HCEC 1CT (cell line): ENCODE data around the gene OBP2A.
"Not testable (repeated sequence)": the region's sequence is repeated elsewhere in the genome, so short reads cannot be mapped to it uniquely, and the experiment has no call there.

Experiments used
- DNase-seq: peaks from one replicate; pipeline ENCODE4 v3.0.0-alpha.2; 2017

The OBP2A gene, protein sequence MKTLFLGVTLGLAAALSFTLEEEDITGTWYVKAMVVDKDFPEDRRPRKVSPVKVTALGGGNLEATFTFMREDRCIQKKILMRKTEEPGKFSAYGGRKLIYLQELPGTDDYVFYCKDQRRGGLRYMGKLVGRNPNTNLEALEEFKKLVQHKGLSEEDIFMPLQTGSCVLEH

DNA sequence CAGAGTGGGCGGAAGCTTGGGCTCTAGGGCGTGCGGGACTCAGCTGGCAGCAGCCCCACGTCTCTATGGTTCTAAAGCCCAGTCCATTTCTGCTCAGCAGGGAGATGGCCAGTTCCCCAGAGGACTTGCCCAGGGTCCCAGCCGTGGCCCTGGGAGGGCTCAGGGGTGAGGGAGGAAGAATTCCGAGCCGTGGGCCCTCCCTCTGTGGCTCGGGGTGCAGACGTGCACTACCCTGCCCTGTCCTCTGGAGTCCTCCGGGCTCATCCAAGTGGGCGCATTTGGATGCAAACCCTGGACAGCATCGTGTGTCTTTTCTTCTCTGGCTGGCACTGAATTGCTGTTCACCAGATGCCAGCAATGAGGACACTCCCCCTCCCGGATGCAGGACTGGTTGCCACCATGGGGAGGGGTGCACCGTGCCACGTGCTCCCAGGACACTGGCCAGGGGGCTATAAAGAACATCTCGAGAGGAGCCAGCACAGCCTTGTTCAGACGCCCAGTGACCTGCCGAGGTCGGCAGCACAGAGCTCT, at the start of gene OBP2A:
TSS of gene OBP2A (plus strand) at position 481 of the 531 bp plus-strand sequence. CDS start 55 bp downstream, outside the sequence.
- DNase-seq = not testable (repeated sequence)

DNA sequence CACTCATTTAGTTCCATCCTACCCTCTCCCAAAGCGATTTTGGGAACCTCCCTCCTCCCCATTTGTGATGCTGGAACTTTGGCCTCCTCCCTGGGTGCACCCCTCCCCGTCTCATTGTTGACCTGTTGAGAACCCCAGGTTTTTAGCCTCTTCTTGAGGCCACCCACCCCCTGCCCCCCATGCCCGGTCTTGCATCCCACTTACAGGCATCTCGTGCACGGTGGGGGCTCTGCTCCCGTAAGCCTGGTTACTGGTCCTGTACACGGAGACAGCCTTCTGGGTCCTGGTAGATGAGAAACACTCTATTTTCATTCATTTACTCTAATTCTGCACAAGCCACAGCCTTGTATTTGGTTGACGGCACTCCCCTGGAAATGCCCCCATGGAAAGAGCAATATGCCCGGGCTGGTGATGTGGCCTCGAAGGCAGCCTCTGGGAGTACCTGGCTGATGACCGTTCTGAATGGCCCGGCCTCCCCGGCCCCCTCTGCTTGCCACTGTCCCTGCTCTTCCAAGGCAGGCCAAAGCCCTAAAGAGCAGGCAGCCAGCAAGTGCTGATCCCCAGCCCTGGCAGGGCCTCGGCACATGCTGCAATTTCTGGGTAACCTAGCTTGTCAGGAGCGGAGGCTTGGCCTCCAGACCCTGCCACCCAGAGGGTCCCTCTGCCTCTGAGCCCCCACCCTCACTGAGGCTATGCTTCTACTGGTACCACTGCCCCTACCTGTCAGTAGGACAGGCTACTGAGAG, 47.4 kb upstream of the OBP2A start:
- DNase-seq = no peak

DNA sequence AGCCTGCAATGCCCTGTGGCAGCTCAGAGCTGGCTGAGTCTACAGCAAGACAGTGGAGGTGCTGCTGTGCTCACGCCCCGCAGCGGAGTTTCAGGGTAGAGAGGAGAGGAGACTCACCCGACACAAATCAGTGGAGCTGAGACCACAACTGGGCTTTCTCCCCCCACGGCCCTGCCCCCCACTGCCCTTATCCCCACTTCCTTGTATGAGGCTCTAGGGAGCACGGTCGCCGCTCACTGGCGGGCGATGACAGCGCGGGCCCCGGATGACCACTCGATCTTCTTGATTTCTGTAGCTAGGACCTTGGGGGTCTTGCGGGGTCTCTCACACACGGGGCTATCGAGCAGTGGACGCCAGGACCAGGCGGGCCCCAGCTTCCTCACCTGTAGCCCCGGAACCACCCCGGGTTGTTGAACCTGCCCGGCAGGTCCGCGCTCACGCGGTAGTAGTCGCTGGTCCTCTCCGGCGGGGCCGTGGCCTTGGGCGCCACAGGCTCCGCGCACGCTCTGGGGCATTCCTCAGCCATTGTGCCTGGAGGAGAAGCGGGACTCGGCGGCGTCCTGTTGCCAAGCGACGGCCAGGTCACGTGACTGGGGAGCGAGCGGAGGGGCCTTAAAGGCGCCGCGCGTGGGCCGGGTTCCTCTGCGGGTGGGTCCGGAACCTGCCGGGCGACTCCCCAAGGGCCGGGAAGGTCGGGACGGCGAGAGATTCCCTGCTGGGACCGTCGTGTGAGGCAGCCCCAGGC, 46.4 kb upstream of the OBP2A start:
- peak; percentile 81 for DNase-seq

DNA sequence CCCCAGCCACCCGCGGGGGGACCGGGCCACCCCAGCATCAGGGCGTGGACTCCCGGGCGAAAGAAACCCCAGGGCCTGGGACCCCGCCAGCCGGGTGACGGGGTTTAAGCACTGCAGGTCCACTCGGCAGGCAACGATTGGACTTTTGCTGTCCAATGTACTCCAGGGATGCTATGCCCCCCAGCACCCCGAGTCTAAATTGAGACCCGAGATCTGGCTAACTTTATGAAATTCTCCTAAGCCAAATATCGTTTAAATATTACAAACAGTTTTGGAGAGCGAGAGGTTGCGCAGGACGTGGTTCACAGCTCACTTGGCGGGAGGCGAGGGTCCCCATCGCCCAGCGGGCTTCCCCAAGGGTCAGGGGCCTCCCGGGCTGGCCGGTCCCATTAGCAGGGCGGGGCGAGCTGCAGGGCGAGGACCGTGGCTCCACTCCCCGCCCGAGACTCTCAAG, 45.8 kb upstream of the OBP2A start:
- peak; percentile 12 for DNase-seq

DNA sequence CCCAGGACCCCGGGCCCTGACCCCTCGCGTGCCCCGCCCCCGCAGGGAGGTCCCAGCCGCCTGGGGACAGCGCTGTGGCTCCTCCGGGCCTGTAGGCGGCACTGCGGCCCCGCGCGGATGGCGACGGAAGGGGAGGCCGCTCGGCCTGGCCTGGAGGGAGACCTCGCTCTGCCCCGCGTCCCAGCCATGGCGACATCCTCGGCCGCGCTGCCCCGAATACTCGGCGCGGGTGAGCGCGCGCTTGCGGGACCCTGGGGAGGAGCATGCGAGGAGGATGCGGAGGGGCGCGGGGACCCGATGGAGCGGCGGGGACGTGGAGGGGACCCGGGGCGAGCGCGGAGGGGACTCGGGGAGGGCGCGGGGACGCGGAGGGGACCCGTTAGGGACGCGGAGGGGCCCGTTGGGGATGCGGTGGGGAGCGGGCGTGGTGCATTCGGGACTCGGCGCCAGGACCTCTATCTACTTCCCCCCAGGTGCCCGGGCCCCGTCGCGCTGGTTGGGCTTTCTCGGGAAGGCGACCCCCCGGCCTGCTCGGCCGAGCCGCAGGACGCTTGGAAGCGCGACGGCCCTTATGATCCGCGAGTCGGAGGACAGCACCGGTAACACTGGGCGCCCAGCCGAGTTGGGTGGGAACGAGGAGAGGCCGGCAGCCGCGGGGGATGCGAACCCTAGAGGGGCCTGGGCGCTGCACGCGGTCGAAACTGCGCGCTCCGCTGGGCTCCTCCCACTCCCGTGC, 45.2 kb upstream of the OBP2A start, which contains the start of gene MRPS2:
TSS of gene MRPS2 (plus strand) at position 158 of the 736 bp plus-strand sequence. CDS start at position 187, 29 bp downstream.
- DNase-seq = peak; percentile 84

DNA sequence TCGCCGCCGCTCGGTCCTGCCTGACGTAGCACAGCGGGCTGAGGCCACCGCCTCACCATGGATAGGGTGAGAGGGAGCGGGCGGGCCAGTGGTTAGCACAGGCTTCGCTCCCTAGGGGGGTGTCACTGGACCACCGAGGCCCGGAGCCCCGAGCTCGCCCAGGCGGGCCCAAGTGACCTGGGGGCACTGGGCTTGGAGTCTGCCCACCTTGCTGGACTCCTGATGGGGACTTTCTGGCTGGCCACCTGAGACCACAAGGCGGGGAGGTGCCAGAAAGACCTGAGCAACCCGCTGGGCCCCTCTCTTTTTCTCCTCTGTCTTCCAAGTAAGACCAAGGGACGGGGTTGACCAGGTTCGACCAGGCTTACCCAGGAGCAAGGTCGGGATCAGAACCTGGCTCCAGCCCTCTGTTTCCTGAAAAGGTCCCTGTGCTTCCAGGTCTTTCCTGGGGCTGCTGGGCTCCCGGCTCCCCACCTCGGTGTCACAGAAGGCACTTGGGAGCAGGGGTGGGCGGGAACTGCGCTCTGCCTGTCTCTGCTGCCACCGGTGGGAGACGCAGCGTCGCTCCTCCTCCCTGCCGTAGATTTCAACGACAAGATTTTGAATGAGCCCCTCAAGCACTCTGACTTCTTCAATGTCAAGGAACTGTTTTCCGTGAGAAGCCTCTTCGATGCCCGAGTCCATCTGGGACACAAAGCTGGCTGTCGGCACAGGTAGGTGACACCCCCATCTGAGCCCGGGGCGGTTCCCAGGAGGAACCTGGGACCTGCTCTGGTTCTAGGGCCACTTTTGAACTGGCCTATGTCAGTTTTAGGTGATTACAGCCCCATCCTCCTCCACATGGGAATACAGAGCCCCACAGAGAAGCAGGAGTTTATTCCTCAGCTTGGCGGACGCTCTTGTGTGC, 44.4 kb upstream of the OBP2A start:
- no peak for DNase-seq

DNA sequence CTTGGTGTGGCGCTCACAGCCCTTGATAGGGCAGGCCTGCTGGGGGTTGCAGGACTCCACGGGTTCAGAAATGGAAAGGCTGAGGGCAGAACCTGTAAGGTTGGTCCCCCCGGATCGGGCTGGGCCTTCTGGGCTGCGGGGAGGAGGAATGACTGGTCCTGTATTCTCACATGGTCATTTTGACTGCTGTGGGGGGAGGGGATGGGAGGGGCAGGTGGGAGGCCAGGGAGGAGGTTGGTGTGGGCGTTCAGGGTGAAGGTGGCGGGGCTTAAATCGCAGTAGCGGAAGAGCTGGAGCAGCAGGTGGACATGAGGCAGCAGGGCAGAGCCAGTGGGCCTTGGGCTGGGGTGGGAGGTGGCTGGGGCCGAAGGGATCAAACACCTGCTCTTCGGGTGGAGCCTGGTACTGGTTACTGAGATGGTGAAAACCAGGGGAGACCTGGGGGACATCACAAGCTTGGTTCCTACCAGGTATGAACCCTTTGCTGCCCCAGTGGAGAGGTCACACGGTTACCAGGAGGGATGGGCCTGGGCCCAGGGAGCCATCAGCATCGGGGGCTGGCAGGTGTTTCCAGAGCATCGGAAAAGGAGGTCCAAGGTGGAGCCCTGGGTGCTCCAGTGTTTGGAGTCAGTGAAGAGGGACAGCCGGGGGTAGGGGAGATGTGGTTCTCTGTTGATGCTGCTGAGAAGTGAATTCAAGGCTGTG, 43.6 kb upstream of the OBP2A start:
- DNase-seq = no peak

DNA sequence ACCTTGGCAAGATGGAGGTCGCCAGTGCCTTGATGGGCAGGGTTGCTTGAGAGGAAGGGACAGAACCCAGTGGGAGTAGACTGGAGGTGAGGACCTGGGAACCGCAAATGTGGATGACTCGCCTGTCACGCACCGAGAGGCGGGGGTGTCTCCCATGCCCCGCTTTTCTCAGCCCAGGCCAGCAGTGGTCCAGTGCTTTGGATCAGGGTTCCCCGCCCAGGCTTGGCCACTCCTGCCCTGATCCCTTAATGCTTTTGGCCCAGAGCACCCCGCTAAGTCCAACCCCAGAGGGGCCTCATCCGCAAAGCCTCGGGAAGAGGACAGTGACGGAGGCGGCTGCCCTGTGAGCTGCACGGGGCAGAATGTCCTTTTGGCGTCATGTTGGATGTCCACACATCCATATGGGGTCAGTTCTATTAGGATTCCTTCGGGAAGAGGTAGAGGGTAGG, 43.0 kb upstream of the OBP2A start:
- DNase-seq = no peak

DNA sequence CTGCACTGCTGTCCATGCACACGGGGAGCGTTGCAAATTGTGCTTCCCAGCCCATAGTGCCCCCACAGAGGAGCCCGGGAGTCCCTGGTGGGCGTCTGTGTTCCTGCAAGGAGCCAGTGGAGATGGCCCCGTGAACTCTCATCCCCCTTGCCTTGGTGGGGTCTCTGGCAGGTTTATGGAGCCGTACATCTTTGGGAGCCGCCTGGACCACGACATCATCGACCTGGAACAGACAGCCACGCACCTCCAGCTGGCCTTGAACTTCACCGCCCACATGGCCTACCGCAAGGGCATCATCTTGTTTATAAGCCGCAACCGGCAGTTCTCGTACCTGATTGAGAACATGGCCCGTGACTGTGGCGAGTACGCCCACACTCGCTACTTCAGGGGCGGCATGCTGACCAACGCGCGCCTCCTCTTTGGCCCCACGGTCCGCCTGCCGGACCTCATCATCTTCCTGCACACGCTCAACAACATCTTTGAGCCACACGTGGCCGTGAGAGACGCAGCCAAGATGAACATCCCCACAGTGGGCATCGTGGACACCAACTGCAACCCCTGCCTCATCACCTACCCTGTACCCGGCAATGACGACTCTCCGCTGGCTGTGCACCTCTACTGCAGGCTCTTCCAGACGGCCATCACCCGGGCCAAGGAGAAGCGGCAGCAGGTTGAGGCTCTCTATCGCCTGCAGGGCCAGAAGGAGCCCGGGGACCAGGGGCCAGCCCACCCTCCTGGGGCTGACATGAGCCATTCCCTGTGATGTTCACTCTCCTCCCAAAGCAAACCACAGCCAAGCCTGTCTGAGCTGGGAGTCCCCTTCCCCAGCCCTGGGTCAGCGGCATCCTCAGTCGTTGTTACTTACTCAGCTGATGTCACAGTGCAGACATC, 42.3 kb upstream of the OBP2A start:
- DNase-seq = no peak

DNA sequence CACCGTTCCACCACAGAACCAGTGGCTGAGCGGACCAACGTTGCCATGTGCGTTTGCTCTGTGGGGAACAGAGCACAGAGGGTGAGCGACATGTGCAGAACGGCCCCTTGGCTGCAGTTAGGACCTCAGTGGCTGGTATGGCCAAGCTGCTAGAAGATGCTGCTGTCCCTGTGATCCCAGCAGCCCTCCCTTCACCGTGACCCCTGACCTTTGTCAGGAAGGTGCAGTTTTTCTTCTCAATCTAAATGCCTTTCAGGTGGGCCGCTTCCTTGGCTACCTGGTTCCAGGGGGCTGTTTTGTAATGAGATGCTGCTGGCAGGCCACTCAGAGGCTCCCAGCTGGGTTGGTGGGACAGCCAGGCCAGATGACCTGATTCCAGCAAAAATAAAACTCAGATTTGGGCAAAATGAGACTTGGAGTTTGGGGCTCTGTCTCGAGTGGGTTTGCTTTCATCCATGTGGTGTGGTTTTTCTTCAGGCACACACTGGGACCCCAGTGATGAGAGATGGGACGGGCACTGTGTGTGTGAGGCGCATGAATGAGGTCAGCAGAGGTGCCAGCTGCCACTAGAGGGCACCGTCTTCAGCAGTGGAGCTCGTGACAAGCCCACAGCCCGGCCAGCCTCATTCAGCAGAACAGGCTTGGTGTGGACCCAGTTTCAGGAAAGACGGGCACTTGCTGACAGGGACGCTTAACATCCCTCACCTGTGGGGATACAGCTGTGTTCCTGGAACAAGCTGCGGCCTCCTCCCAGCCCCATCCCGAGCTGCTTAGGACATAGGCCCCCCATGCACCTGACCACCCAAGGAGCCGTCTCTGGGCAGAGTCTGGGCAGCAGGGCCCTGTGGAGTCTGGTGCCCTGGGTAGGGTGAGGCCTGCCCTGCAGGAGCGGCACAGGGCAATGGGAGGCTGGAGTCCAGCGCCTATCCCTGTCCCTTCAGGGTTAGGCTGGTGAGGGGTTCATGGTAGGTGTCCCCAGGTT, 41.4 kb upstream of the OBP2A start:
- DNase-seq = peak; percentile 52

DNA sequence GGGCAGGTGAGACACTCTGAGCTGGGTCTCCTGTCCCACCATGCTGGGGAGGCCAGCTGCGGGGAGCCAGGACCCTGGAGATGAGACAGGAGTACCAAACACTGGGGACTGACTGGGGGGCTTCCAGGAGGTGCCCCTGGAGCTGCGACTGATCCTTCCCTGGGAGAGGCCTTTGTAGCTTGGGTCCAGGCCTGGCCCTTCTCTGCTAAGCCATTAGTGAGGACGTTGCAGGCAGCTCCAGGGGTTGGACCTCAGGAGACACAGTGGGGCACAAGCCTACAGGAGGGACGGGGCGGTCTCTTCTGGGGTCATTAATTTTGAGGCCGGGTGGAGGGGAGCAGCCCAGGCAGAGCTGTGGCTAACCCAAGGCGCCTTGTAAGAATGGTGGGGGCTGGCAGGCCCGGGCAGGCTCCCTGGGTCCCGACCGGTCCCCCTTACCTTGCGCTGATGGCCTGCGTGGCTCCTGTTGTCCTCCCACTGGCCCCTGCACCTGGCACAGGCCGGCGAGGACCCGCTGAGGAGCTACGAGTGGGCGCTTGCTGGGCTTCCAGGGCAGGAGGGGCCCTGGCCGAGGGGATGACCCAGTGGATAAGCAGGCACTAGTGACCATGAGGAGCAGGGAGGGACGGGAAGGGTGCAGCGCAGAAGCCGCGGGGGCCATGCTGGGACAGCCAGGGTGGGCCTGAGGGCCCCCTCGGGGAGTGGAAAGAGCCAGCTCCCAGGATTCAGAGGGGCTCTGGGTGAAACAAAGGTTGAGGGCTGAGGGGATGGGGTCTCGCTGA, 40.3 kb upstream of the OBP2A start:
- DNase-seq = no peak

DNA sequence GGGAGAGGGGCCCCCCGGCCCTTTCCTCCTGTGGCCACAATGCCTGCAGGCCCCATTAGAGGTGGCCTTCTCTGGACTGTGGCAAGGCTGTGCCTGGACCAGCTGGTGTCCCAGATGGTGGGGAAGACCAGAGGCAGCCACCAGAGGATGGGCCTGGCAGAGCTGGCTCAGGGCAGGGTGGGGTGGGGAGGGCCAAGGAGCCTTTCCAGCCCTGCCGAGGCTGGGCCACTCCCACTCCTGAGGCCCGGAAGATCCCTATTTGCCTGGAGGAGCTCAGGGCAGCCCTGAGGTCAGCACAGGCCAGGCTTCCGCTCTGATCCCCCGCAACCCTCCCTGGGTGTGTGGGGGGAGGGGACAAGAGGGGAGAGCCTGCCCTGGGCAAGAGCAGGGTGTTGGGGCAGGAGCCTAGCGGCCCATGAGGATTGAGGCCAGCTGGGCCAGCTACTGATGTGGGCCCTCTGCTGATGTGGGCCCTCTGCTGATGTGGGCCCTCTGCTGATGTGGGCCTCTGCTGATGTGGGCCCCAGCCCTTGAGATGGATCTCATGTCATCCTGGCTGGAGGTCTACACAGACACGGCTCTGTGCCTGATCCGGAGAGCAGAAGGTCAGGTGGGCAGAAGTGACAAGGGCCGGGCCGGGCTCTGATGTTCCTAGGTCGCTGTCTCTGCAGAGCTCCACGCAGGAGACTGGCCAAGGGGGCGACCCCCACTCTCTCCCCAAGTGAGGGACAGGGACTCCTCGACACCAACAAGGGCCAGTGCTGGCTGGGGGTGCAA, 39.4 kb upstream of the OBP2A start:
- peak; percentile 12 for DNase-seq

DNA sequence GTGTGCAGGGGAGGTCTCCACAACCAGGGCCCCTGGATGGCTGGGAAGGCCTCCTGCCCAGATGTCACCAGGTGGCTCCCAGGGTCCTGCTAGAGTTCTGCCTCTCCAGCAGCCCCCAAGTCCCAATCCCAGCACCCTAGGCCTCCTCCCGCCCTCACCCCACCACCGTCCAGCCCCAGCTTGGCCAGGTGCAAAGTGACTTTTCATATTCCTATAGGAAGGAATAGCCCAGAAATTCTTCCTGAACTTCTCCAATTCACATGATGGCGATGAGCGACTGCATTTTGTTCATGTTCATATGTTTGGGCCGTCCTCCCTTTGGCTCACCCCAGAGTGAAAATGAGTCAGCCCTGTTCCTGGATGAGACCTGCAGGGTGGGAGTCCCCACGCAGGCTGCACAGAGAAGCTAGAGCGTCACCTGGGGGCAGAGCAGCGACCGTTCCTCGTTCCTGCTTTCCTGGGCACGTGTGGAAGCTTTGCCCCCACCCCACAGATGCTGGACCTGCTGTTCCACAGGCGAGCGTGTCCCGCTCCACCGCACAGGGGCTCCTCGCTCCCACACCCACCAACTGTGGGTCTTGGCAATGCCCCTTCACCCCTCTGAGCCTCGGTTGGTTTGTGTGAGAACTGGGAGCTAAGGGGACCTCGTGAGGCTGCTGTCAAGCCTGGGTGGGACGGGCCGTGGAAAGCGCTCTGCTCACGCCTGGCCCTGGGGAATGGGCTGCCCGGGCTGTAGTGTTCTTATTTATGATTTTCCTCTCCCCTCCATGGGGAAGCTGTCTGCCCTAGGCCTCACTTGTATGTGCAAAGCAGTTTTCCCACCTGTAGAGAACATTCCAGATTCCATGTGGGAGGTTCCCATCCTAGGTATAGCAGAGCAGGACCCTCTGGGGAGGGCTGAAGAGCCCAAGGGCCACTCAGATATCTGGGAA, 38.6 kb upstream of the OBP2A start:
- no peak for DNase-seq

DNA sequence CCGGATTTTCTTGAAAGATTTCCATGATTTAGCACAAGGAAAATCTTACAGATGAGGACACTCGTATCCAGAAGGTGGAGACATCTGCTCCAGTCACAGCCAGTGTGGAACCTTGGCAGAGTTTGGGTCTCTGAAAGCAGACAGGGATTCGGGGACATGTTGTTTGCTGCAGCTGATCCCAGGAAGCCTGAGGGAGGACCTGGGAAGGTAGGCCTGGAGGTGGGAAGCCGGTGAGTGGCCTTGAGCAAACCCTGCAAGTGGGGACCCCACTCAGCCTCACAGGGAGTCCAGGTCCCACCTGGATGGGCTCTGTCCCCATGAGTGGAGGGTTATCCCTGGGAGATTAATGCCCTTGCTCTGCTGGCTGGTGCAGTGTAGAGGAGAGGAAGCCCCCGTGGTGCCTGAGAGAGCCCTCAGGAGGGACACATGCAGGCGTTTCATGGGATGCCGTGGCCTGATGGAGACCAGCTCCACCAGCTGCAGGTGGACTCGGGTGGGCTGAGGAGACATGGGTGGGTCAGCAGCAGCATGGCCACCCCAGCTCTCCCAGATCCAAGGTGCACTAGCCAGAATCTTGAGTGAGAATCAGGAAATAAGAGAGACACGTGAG, 37.6 kb upstream of the OBP2A start:
- DNase-seq = no peak

DNA sequence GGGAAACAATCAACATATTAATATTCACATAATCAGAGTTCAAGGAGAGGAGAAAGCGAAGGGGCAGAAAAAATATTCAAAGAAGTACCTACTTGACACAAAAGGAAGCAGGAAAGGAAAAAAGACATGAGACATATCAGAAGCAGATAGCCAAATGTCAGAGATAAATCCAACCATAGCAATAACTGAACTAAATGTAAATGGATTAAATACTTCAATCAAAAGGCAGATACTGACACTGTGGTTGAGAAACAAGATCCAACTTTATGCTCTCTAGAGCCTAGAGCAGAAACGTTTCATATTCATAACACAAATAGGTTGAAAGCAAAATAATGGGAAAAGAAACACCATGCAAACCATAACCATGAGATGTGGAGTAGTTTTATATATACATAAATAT, 36.5 kb upstream of the OBP2A start:
- no peak for DNase-seq
